H9 (cell line): ENCODE results near the gene RANGRF. TPM values are rescaled to one million over a fixed set of nuclear protein-coding genes. Genes with fewer than 3 reads are reported as not detected.

Source experiments
- DNase-seq: peaks from one replicate; pipeline ENCODE4 v3.0.0-alpha.2; 2017
- H2AFZ ChIP-seq: one replicate; pipeline ENCODE4 v1.6.1; 2013; ENCODE audit warnings: mild to moderate bottlenecking, low read length, control low read depth, moderate library complexity
- H2AK5ac ChIP-seq: 2 replicates; pipeline ENCODE4 v1.6.1; 2013; ENCODE audit warnings: low read length, control low read depth, mixed read lengths; ENCODE audit not compliant: insufficient read length
- H2BK120ac ChIP-seq: one replicate; pipeline ENCODE4 v1.6.1; 2013; ENCODE audit warnings: low read depth, mild to moderate bottlenecking, low read length, control low read depth, inconsistent platforms; ENCODE audit not compliant: poor library complexity, severe bottlenecking
- H2BK12ac ChIP-seq: 2 replicates; pipeline ENCODE4 v1.6.1; 2013; ENCODE audit warnings: low read length, control low read depth, mixed read lengths, low read depth; ENCODE audit not compliant: insufficient read length
- H2BK15ac ChIP-seq: 2 replicates; pipeline ENCODE4 v1.6.1; 2013; ENCODE audit warnings: low read depth, low read length, control low read depth
- H2BK20ac ChIP-seq: one replicate; pipeline ENCODE4 v1.6.1; 2013; ENCODE audit warnings: low read depth, mild to moderate bottlenecking, low read length, control low read depth, inconsistent platforms; ENCODE audit not compliant: poor library complexity, severe bottlenecking
- H2BK5ac ChIP-seq: 2 replicates; pipeline ENCODE4 v1.6.1; 2013; ENCODE audit warnings: low read length, control low read depth, mixed read lengths; ENCODE audit not compliant: insufficient read length
- H3K14ac ChIP-seq: 2 replicates; pipeline ENCODE4 v1.6.1; 2013; ENCODE audit warnings: low read length, control low read depth; ENCODE audit not compliant: insufficient read depth
- H3K18ac ChIP-seq: 2 replicates; pipeline ENCODE4 v1.6.1; 2013; ENCODE audit warnings: low read depth, mild to moderate bottlenecking, mixed read lengths, low read length, control low read depth; ENCODE audit not compliant: insufficient read length
- H3K23ac ChIP-seq: 2 replicates; pipeline ENCODE4 v1.6.1; 2013; ENCODE audit warnings: low read length, control low read depth, mixed read lengths, low read depth; ENCODE audit not compliant: insufficient read length
- H3K23me2 ChIP-seq: 2 replicates; pipeline ENCODE4 v1.6.1; 2013; ENCODE audit warnings: low read depth, mild to moderate bottlenecking, mixed read lengths, low read length, control low read depth; ENCODE audit not compliant: insufficient read length, poor library complexity, severe bottlenecking
- H3K27ac ChIP-seq: 2 replicates; pipeline ENCODE4 v1.5.1; 2013; ENCODE audit warnings: low read length, control low read depth, mixed read lengths, low read depth; ENCODE audit not compliant: insufficient read length
- H3K27me3 ChIP-seq: 2 replicates; pipeline ENCODE4 v1.6.1; 2013; ENCODE audit warnings: low read length, control low read depth, inconsistent platforms; ENCODE audit not compliant: insufficient read depth
- H3K4ac ChIP-seq: 2 replicates; pipeline ENCODE4 v1.6.1; 2013; ENCODE audit warnings: low read depth, mild to moderate bottlenecking, control low read depth, inconsistent platforms, low read length, moderate library complexity
- H3K4me1 ChIP-seq: 2 replicates; pipeline ENCODE4 v1.6.1; 2013; ENCODE audit warnings: low read length, control low read depth, inconsistent platforms; ENCODE audit not compliant: insufficient read depth
- H3K4me2 ChIP-seq: 2 replicates; pipeline ENCODE4 v1.6.1; 2013; ENCODE audit warnings: low read length, control low read depth, mixed read lengths; ENCODE audit not compliant: insufficient read length, insufficient read depth
- H3K56ac ChIP-seq: 2 replicates; pipeline ENCODE4 v1.6.1; 2013; ENCODE audit warnings: low read depth, mild to moderate bottlenecking, mixed read lengths, low read length, control low read depth; ENCODE audit not compliant: insufficient read length
- H3K79me1 ChIP-seq: 2 replicates; pipeline ENCODE4 v1.6.1; 2013; ENCODE audit warnings: low read depth, mild to moderate bottlenecking, moderate library complexity, low read length, control low read depth, inconsistent platforms; ENCODE audit not compliant: insufficient read depth, poor library complexity, severe bottlenecking
- H3K79me2 ChIP-seq: 2 replicates; pipeline ENCODE4 v1.6.1; 2013; ENCODE audit warnings: low read length, control low read depth, inconsistent platforms; ENCODE audit not compliant: insufficient read depth
- H3K9ac ChIP-seq: 2 replicates; pipeline ENCODE4 v1.6.1; 2013; ENCODE audit warnings: low read length, control low read depth, mixed read lengths; ENCODE audit not compliant: insufficient read length; ENCODE audit errors: extremely low read depth
- H3K9me3 ChIP-seq: one replicate; pipeline ENCODE4 v1.6.1; 2013; ENCODE audit warnings: low read depth, low read length, inconsistent platforms; ENCODE audit not compliant: control insufficient read depth
- H3T11ph ChIP-seq: one replicate; pipeline ENCODE4 v1.6.1; 2013; ENCODE audit warnings: mild to moderate bottlenecking, low read length, control low read depth, inconsistent platforms
- H4K20me1 ChIP-seq: one replicate; pipeline ENCODE4 v1.6.1; 2013; ENCODE audit not compliant: control insufficient read depth, insufficient read length, insufficient read depth
- H4K5ac ChIP-seq: 2 replicates; pipeline ENCODE4 v1.6.1; 2013; ENCODE audit warnings: low read depth, mild to moderate bottlenecking, mixed read lengths, low read length, control low read depth; ENCODE audit not compliant: insufficient read length
- H4K8ac ChIP-seq: replicated peaks from 2 replicates; pipeline ENCODE4 v1.6.1; 2013; ENCODE audit warnings: low read length, control low read depth, mixed read lengths, low read depth; ENCODE audit not compliant: insufficient read length
- H4K91ac ChIP-seq: 2 replicates; pipeline ENCODE4 v1.6.1; 2013; ENCODE audit warnings: low read depth, mild to moderate bottlenecking, moderate library complexity, mixed read lengths, low read length, control low read depth; ENCODE audit not compliant: insufficient read length
- H3K27ac Mint-ChIP-seq, 3 experiments: 2 replicates in 2 of 3; 3 replicates in 1 of 3; pipeline ENCODE4 v1.8.0; 2020 to 2021; ENCODE audit warnings: mixed read lengths in 3 of 3, mild to moderate bottlenecking in 1 of 3, moderate library complexity in 1 of 3
- H3K27me3 Mint-ChIP-seq: 2 replicates; pipeline ENCODE4 v1.8.0; 2021; ENCODE audit warnings: low read depth, mild to moderate bottlenecking, moderate library complexity, mixed read lengths
- H3K36me3 Mint-ChIP-seq, 3 experiments: 2 replicates in 2 of 3; 3 replicates in 1 of 3; pipeline ENCODE4 v1.8.0; 2020 to 2021; ENCODE audit warnings: low read depth in 3 of 3, mixed read lengths in 3 of 3; ENCODE audit not compliant: insufficient read depth in 1 of 3
- H3K4me1 Mint-ChIP-seq, 2 experiments: 2 replicates each; pipeline ENCODE4 v1.8.0; 2020; ENCODE audit warnings: mixed read lengths in 2 of 2
- H3K4me3 Mint-ChIP-seq, 2 experiments: 2 replicates in 1 of 2; 3 replicates in 1 of 2; pipeline ENCODE4 v1.8.0; 2020 to 2021; ENCODE audit warnings: mild to moderate bottlenecking in 2 of 2, mixed read lengths in 2 of 2, moderate library complexity in 1 of 2
- H3K9me3 Mint-ChIP-seq, 2 experiments: 2 replicates in 1 of 2; 3 replicates in 1 of 2; pipeline ENCODE4 v1.8.0; 2020; ENCODE audit warnings: mild to moderate bottlenecking in 2 of 2, mixed read lengths in 2 of 2, moderate library complexity in 1 of 2
- WGBS: extraction: QIAGEN DNeasy Blood & Tissue Kit; methylation state at CpG from one replicate; pipeline ENCODE4 v1.1.7; 2013; ENCODE audit warnings: missing lambda C conversion rate, low lambda C conversion rate, mixed read lengths; ENCODE audit not compliant: insufficient read length; ENCODE audit errors: extremely low coverage; 5-methylcytosine and 5-hydroxymethylcytosine counted together
- total RNA-seq: library from RNA; stranded (reverse); gene quantifications from 2 replicates; pipeline ENCODE4 v1.2.1, GENCODE V29; 2021
- TF ChIP-seq, protein P1 (sequence below): fragments of 200-600 bp; sonication (generic); conservative IDR thresholded peaks from 3 replicates; pipeline ENCODE4 v1.8.0; 2021; ENCODE audit warnings: antibody characterized with exemption, mild to moderate bottlenecking

Gene RANGRF
- total RNA-seq, 1 experiment from 2014 or later: 36.9 TPM

- H3K9ac ChIP-seq: no peak overlapping the region
- no peak overlapping the region for H4K5ac ChIP-seq
- no peaks in the 10 kb centered on the region for H3K27me3 ChIP-seq
- Mint-ChIP-seq H3K36me3 (no peaks in the 10 kb centered on the region; a peak in 1 of 7 replicates), H3K4me1 (peaks cover 4 to 5% of the 10 kb centered on the region in 2 experiments), H3K27ac (no peak overlapping the region), H3K27me3 (peaks cover 9% of the 10 kb centered on the region), H3K9me3 (no peaks in the 10 kb centered on the region), H3K4me3 (no peak overlapping the region)
- H3K4me1 ChIP-seq: no peaks in the 10 kb centered on the region
- no peak overlapping the region for H3K23ac ChIP-seq
- H3K14ac ChIP-seq: no peak overlapping the region
- no peak overlapping the region for H3K4me2 ChIP-seq
- WGBS: no CpG with 5 or more reads among the region's 5 CpGs
- H2BK12ac ChIP-seq: no peak overlapping the region
- H3K9me3 ChIP-seq: no peaks in the 10 kb centered on the region
- no peak overlapping the region for H3K56ac ChIP-seq
- no peak overlapping the region for H3K4ac ChIP-seq
- no peak overlapping the region for H2AFZ ChIP-seq
- no peak overlapping the region for H2BK20ac ChIP-seq
- no peak overlapping the region for H2BK15ac ChIP-seq
- H3T11ph ChIP-seq: no peak overlapping the region
- TF ChIP-seq, protein P1, sequence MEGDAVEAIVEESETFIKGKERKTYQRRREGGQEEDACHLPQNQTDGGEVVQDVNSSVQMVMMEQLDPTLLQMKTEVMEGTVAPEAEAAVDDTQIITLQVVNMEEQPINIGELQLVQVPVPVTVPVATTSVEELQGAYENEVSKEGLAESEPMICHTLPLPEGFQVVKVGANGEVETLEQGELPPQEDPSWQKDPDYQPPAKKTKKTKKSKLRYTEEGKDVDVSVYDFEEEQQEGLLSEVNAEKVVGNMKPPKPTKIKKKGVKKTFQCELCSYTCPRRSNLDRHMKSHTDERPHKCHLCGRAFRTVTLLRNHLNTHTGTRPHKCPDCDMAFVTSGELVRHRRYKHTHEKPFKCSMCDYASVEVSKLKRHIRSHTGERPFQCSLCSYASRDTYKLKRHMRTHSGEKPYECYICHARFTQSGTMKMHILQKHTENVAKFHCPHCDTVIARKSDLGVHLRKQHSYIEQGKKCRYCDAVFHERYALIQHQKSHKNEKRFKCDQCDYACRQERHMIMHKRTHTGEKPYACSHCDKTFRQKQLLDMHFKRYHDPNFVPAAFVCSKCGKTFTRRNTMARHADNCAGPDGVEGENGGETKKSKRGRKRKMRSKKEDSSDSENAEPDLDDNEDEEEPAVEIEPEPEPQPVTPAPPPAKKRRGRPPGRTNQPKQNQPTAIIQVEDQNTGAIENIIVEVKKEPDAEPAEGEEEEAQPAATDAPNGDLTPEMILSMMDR: no peak
- H2AK5ac ChIP-seq: no peak overlapping the region
- no peak overlapping the region for H4K8ac ChIP-seq
- no peaks in the 10 kb centered on the region for H4K20me1 ChIP-seq
- no peak overlapping the region for H2BK5ac ChIP-seq
- no peaks in the 10 kb centered on the region for H3K79me1 ChIP-seq
- H3K79me2 ChIP-seq: no peaks in the 10 kb centered on the region
- no peak for DNase-seq
- no peak overlapping the region for H3K27ac ChIP-seq
- no peak overlapping the region for H3K18ac ChIP-seq
- H2BK120ac ChIP-seq: no peak overlapping the region
- no peak overlapping the region for H4K91ac ChIP-seq
- H3K23me2 ChIP-seq: no peaks in the 10 kb centered on the region
These were observed 44.2 kb downstream of the RANGRF start for GRCh38 chr17:8332688-8333087.
